ENCODE results near the gene AKT3.

Gene AKT3

DNA sequence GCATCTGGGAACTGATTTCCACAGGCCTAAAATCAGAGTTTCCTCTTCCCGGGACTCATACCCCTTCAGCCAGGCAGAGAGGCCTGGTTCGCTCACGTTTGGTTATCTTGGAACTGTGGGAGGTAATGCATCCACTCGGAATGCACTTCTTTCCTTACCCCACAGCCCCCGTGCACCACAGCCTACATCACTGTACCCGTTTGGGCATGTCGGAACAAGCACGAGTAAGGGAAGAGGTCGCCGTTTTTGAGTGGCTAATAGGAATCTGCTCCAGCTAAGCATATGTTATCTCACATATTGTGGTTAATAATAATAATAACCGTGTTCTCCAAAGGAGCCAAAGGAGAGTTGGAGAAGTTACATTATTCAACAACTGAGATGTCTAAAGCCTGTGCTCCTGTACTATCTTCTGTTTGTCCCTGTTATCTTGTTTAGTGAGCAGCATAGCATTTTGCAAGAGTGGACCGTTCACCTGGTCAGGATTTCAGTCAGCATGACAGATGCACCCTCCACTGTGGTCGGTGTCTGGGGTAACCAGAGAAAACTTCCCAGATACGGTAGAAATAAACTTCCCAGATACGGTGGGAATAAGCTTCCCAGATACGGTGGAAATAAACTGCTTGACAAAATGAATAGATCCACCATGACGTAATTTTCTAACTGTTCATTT is 395.6 kb downstream of the AKT3 start:
- no peak for DNase-seq

DNA sequence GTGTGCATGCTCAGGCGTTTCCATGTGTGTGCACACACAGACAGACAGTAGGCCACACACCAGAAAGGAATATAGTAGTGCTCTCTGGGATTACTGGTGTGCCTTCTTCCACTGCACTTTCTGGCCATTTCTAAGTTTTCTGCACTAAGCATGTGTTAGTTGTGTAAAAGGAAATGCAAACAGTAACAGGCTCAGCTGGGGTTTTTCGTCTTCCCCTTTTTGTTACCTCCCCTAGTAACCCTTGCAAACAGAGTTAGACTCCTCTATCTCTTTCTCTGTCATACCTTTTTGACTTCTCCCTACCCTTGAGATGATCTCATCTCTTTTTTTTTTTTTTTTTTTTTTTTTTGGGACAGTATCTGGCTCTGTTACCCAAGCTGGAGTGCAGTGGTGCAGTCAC is 398.0 kb downstream of the AKT3 start:
- peak; percentile 91 to 93 for DNase-seq

DNA sequence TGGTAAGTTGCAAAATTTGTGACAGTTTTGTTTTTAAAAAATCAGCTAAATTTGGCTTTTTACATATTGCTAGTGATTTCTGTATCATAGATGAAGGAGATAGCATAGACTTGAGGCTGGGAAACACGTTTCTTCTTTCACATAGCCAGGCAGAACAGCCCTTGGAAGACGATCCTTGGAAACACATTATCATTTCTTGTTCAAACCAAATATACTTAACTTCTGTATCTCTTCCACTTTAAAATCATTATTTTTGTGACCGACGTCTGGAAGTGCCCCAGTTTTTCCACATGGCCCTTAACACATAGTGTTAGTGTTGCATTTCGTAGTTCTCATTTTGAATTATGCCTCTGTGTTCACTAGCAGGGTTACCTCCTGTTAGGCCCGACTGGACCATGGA is 400.7 kb downstream of the AKT3 start:
- DNase-seq = no peak

DNA sequence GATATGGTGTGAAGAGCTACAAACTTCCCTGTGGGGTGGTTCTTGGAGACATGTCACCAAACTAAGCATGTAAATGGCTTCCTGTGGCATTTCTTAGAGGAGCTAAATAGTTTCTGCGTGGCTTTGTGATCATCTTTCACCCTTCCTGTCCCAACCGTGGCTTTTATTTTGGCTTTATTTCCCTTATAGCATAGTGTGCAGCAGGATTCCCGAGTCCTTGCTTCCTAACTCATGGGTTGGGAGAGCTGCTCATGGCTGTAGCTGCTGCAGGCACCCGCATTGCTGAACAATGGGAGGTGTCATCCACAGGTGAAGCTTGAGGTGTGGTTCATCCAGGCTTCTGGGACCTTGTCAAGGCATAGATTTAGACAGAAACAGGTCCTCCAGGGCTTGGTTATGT is 402.2 kb downstream of the AKT3 start:
- DNase-seq = peak in 1 of 2 experiments; percentile 15

DNA sequence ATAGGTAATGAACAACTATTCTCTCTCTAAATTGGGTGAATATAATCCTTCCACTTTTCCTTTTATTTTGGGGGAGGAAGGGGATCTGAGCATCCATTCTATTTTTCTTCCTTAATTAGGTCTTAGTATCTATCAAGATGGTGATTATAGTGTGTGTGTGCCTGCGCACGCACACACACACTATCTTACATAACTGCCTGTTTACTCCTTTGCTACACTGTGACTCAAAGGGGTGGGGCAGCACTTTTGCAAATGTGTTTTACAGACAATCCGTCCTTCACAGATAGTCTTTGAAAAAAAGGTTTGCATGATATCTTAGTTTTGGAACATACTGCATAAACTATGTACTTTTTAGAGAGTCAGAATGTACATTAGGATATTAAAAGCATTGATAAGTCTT is 402.7 kb downstream of the AKT3 start:
- peak; percentile 12 to 42 for DNase-seq

DNA sequence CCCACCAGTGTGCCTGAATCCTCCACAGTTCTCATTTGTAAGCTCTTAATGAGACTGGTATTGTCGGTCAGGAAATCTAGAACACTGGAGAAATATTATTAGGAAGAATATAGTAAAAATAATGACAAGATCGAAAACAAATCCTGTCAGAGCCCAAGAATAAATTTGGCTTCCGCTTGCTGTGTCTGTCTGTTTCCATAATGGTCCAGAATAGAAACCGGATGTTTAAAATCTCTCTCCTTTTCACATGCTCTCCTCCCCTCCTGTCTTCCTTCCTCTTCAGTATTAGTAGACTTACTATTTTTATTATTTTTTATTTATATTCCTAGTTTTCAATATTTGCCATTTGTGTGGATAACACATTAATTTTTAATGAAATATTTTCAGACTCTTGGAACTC is 406.5 kb downstream of the AKT3 start:
- DNase-seq = peak; percentile 8 to 32

DNA sequence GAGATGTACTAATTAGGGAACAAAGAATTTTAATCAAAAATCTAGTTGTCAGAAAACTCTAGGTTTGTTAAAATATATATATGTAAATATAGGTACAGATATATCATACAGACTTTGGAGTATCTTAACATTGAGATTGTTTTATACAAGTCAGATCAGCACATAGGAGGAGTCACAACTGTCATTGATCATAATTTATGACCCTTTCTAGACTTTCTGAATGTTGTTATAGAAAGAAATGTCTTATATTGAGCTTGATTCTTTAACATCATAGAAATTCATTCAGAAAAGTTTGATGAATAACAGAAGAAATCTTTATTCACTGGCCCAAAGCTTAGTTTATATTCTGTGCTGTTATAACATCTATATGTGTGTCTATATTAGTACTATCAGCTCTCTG is 408.4 kb downstream of the AKT3 start:
- DNase-seq = no peak

DNA sequence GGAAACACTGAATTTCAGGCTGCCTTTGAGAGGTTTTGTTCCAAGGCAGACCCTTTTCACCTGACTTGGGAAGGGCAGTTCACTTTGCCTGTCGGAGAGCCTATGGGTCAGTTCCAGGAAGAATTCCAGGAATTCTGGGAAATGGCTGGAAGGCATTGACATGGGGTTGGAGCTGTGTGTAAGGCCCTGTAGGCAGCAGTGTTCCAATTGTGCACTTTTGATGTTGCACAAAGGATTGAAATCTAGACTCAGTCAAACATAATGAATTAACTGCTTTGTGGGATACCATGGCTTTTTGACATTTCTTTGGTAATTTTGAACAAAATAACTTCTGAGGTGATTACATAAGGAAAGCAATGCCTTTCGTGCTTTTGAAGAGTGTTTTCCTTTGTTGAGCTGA is 409.6 kb downstream of the AKT3 start:
- no peak for DNase-seq

DNA sequence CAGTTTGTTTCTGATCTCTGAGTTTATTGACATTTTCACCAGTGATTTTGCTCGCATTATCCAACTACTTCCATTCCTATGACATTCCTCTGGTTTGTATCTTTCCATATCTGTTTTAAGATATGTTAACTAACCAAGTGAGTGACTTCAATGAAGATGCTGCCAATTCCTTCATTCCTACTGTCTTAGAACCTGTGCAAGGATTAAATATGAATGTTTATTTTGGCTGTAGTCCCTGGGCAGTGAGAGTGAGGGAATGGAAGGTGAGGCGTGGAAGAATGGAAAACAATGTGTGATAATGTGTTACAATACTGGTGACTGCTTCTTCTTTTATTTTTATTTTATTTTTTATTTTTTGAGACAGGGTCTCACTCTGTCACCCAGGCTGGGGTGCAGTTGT is 411.2 kb downstream of the AKT3 start:
- no peak for DNase-seq

Data from Kasumi-1 (cell line).